OCI-LY7 (cell line): ENCODE measurements around the gene C3orf20. TPM values are rescaled to one million over a fixed set of nuclear protein-coding genes. Genes with fewer than 3 reads are reported as not detected.

Experiments used
- BruUV-seq: library from RNA; stranded (reverse); fragments of 400-500 nt; replicated peaks from 2 replicates; lab custom pipeline; 2021; lab: Mats Ljungman, UMichigan
- CTCF ChIA-PET: fragments of 300-600 bp; sonication (Branson Sonifier 250); formaldehyde crosslinking; loops from one replicate; lab custom pipeline; 2022; ENCODE audit warnings: antibody characterized with exemption; ENCODE audit not compliant: unreplicated experiment; lab: Charles Lee
- POLR2A ChIA-PET: fragments of 300-600 bp; sonication (Branson Sonifier 250); formaldehyde crosslinking; loops from one replicate; lab custom pipeline; 2022; ENCODE audit warnings: antibody characterized with exemption; lab: Charles Lee
- DNase-seq: peaks from one replicate; pipeline ENCODE4 v3.0.0-alpha.2; 2015; ENCODE audit warnings: low spot score
- H2AFZ ChIP-seq: fragments of 200-600 bp; sonication (generic), shearing (Covaris generic); 2 replicates; pipeline ENCODE4 v1.6.1; 2014; ENCODE audit warnings: mild to moderate bottlenecking, antibody characterized with exemption, low read length, moderate library complexity
- H3K27ac ChIP-seq: fragments of 200-600 bp; sonication (generic); 2 replicates; pipeline ENCODE4 v1.5.1; 2014; ENCODE audit warnings: mixed run types, low read depth, mild to moderate bottlenecking, moderate library complexity, low read length, inconsistent platforms; ENCODE audit not compliant: poor library complexity, severe bottlenecking
- H3K36me3 ChIP-seq: fragments of 200-600 bp; sonication (generic); 2 replicates; pipeline ENCODE4 v1.6.1; 2014; ENCODE audit warnings: mild to moderate bottlenecking, antibody characterized with exemption, low read length, moderate library complexity, mixed read lengths; ENCODE audit not compliant: insufficient read depth
- H3K4me1 ChIP-seq: fragments of 200-600 bp; sonication (generic); 2 replicates; pipeline ENCODE4 v1.5.1; 2014; ENCODE audit warnings: mild to moderate bottlenecking, low read length; ENCODE audit not compliant: insufficient read depth, poor library complexity, severe bottlenecking
- H3K4me2 ChIP-seq: fragments of 200-600 bp; sonication (generic); 2 replicates; pipeline ENCODE4 v1.6.1; 2014; ENCODE audit warnings: mild to moderate bottlenecking, low read length
- H3K4me3 ChIP-seq: fragments of 200-600 bp; sonication (generic); 2 replicates; pipeline ENCODE4 v1.5.1; 2014; ENCODE audit warnings: mild to moderate bottlenecking, low read depth, low read length; ENCODE audit not compliant: poor library complexity, severe bottlenecking
- H3K79me2 ChIP-seq: fragments of 200-600 bp; sonication (generic); 2 replicates; pipeline ENCODE4 v1.6.1; 2016; ENCODE audit warnings: low read depth, mild to moderate bottlenecking, low read length, moderate library complexity, mixed read lengths; ENCODE audit not compliant: insufficient read depth
- H3K9me2 ChIP-seq: fragments of 200-600 bp; sonication (generic); 2 replicates; pipeline ENCODE4 v1.6.1; 2016; ENCODE audit warnings: mild to moderate bottlenecking, low read length, mixed read lengths; ENCODE audit not compliant: insufficient read depth
- H3K9me3 ChIP-seq: fragments of 200-600 bp; sonication (generic); 2 replicates; pipeline ENCODE4 v1.6.1; 2014; ENCODE audit warnings: mild to moderate bottlenecking, mixed run types, low read length, mixed read lengths
- H4K20me1 ChIP-seq: fragments of 200-600 bp; sonication (generic); 2 replicates; pipeline ENCODE4 v1.6.1; 2014; ENCODE audit warnings: mild to moderate bottlenecking, antibody characterized with exemption, low read length, moderate library complexity, mixed read lengths; ENCODE audit not compliant: insufficient read depth
- CTCF ChIP-seq: fragments of 200-600 bp; sonication (generic); conservative IDR thresholded peaks from 2 replicates; pipeline ENCODE4 v1.5.1; 2014; ENCODE audit warnings: mild to moderate bottlenecking, antibody characterized with exemption, low read length, moderate library complexity, mixed read lengths
- EZH2phosphoT487 ChIP-seq: fragments of 200-600 bp; sonication (generic); IDR thresholded peaks from 2 replicates; pipeline ENCODE4 v1.6.1; 2018; ENCODE audit warnings: low read depth, borderline replicate concordance, mild to moderate bottlenecking, mixed run types, antibody characterized with exemption, low read length, moderate library complexity, mixed read lengths
- intact Hi-C: fragments of 100-400 bp; cut with micrococcal nuclease; formaldehyde crosslinking; loops from one replicate; pipeline ENCODE4 v1.10.0; 2022; ENCODE audit not compliant: unreplicated experiment
- total RNA-seq, 2 experiments: library from RNA; depleted of rRNA in 1 of 2; stranded (reverse); fragments of >200 nt in 1 of 2; shearing (Covaris generic) in 1 of 2; gene quantifications; 2 replicates each; pipeline ENCODE4 v1.2.3, GENCODE V29; 2014 to 2022

Gene C3orf20
- total RNA-seq, 2 experiments from 2014 or later = 2.2 to 2.7 TPM

DNA sequence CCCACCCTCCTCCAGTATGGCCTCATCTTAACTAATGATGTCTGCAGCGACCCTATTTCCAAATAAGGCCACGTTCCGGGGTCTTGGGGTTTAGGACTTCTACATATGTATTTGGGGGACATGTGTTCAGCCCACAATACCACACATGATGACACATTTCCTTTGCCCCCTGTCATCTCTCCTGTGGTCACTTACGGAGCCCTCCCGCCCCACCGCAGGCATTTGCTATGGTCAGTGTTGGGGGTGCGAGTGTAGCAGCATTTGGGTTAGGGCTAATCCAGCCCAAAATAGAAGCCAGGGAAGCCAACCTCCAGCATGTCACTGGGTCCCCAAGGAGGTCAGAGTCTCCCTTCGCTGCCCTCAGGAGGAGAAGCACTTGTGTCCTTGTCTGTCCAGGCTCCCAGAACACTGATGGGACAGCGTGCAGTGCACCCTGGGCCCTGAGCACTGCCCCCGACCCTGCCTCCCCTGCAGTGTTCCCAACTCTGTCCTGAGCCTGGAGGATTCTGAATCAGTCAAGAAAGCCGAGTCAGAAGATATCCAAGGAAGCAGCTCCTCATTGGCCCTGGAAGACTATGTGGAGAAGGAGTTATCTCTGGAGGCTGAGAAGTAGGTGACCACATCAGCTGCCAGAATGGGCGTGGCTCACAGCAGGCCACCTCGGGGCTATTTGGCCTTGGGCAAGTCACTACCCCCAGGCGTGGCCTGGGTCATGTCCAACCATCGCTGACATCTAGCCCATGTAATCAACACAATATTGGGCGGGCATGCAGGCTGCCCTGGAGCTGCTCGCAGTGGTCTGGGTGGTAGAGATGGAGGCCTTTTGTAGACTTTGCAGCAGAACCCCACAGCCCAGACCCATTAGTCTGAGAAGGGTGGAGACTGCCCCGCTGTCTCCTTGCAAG, 96.9 kb downstream of the C3orf20 start:
- no peaks in the 10 kb centered on the region for H4K20me1 ChIP-seq
- no TSS peak for BruUV-seq
- TF ChIP-seq CTCF = no peak
- no peak for TF ChIP-seq EZH2phosphoT487
- no peaks in the 10 kb centered on the region for H3K9me3 ChIP-seq
- H3K9me2 ChIP-seq = no peaks in the 10 kb centered on the region
- H2AFZ ChIP-seq = no peak overlapping the region
- ChIA-PET POLR2A (no interaction called here), CTCF (no interaction called here)
- no peak overlapping the region for H3K4me3 ChIP-seq
- H3K36me3 ChIP-seq = no peaks in the 10 kb centered on the region
- intact Hi-C loops = no loop called here
- no peak for DNase-seq
- H3K27ac ChIP-seq = no peak overlapping the region
- peaks cover 8% of the 10 kb centered on the region for H3K4me1 ChIP-seq
- H3K4me2 ChIP-seq = no peak overlapping the region
- no peaks in the 10 kb centered on the region for H3K79me2 ChIP-seq

GRCh38 chr3:14772533-14773138, 97.7 kb downstream of the C3orf20 start:
- DNase-seq = no peak
- Histone ChIP-seq H3K36me3 (no peaks in the 10 kb centered on the region), H3K79me2 (no peaks in the 10 kb centered on the region), H3K27ac (no peak overlapping the region), H3K4me2 (no peak overlapping the region), H3K9me2 (no peaks in the 10 kb centered on the region), H4K20me1 (no peaks in the 10 kb centered on the region), H3K9me3 (no peaks in the 10 kb centered on the region), H3K4me3 (no peak overlapping the region), H2AFZ (no peak overlapping the region), H3K4me1 (peaks cover 2% of the 10 kb centered on the region)
- CTCF ChIA-PET = no interaction called here
- TF ChIP-seq CTCF = no peak
- intact Hi-C loops = no loop called here
- POLR2A ChIA-PET = interaction anchor here (0.6 kb wide), 1 partner anchor 84 kb away, joined by 3 read pairs; no protein-coding TSS in a partner anchor
- no TSS peak for BruUV-seq

GRCh38 chr3:14773281-14773680, 98.3 kb downstream of the C3orf20 start:
- H3K4me2 ChIP-seq = no peak overlapping the region
- ChIA-PET POLR2A (no interaction called here), CTCF (no interaction called here)
- TF ChIP-seq CTCF = no peak
- TF ChIP-seq EZH2phosphoT487 = no peak
- H3K4me3 ChIP-seq = no peak overlapping the region
- no peaks in the 10 kb centered on the region for H3K79me2 ChIP-seq
- BruUV-seq = no TSS peak
- no peaks in the 10 kb centered on the region for H4K20me1 ChIP-seq
- intact Hi-C loops = no loop called here
- H3K4me1 ChIP-seq = no peaks in the 10 kb centered on the region
- no peak for DNase-seq
- no peaks in the 10 kb centered on the region for H3K36me3 ChIP-seq
- no peak overlapping the region for H3K27ac ChIP-seq
- no peak overlapping the region for H2AFZ ChIP-seq
- H3K9me2 ChIP-seq = no peaks in the 10 kb centered on the region
- H3K9me3 ChIP-seq = peaks cover under 1% of the 10 kb centered on the region; the same call in 1 of the 2 replicates
